ENCODE data around the gene ABCC1. TPM values are rescaled to one million over a fixed set of nuclear protein-coding genes. Genes with fewer than 3 reads are reported as not detected.

Gene ABCC1
- total RNA-seq, 1 donor from 2014 or later, result 2.5 TPM

GRCh38 chr16:16073891-16074881 lies 124.8 kb downstream of the ABCC1 start:
- no peak for DNase-seq (ENCODE audit: low spot score)
- ATAC-seq, result peak; percentile 47

- peak; percentile 51 for DNase-seq (ENCODE audit: low spot score)
These were observed 126.3 kb downstream of the ABCC1 start for GRCh38 chr16:16075488-16076422.

GRCh38 chr16:16076423-16076813 lies 127.0 kb downstream of the ABCC1 start:
- no peak for DNase-seq (ENCODE audit: low spot score)
- no peak for ATAC-seq

More at GRCh38 chr16:16075488-16076422, 126.3 kb downstream of the ABCC1 start:
- peak; percentile 44 for ATAC-seq

- ATAC-seq, result no peak
These were observed 131.1 kb downstream of the ABCC1 start for GRCh38 chr16:16080465-16081065.

GRCh38 chr16:16081141-16081540 lies 131.7 kb downstream of the ABCC1 start:
- DNase-seq (ENCODE audit: low spot score), result no peak
- ATAC-seq, result no peak

More at GRCh38 chr16:16080465-16081065, 131.1 kb downstream of the ABCC1 start:
- no peak for DNase-seq (ENCODE audit: low spot score)

GRCh38 chr16:16082255-16082654 lies 132.8 kb downstream of the ABCC1 start:
- ATAC-seq (no peak), DNase-seq (ENCODE audit: low spot score) (no peak)

GRCh38 chr16:16083421-16084156 lies 134.2 kb downstream of the ABCC1 start:
- DNase-seq (ENCODE audit: low spot score) (no peak), ATAC-seq (no peak)

- no peak for DNase-seq (ENCODE audit: low spot score)
- ATAC-seq, result no peak
These were observed 135.5 kb downstream of the ABCC1 start for GRCh38 chr16:16084874-16085273.

GRCh38 chr16:16086653-16087446 lies 137.4 kb downstream of the ABCC1 start:
- DNase-seq (ENCODE audit: low spot score), result no peak
- no peak for ATAC-seq

GRCh38 chr16:16090238-16090637 lies 140.8 kb downstream of the ABCC1 start:
- DNase-seq (ENCODE audit: low spot score), result no peak
- ATAC-seq, result no peak

GRCh38 chr16:16092925-16093627 lies 143.7 kb downstream of the ABCC1 start:
- ATAC-seq, result no peak
- DNase-seq (ENCODE audit: low spot score), result no peak

GRCh38 chr16:16093628-16094332 lies 144.4 kb downstream of the ABCC1 start:
- ATAC-seq, result no peak
- DNase-seq (ENCODE audit: low spot score), result no peak

GRCh38 chr16:16095646-16096045 lies 146.2 kb downstream of the ABCC1 start:
- DNase-seq (ENCODE audit: low spot score) (no peak), ATAC-seq (no peak)

- peak; percentile 26 for ATAC-seq
- DNase-seq (ENCODE audit: low spot score), result no peak
These were observed 146.9 kb downstream of the ABCC1 start for GRCh38 chr16:16096121-16096857.

- ATAC-seq (no peak), DNase-seq (ENCODE audit: low spot score) (no peak)
These were observed 147.4 kb downstream of the ABCC1 start for GRCh38 chr16:16096858-16097213.

GRCh38 chr16:16099320-16099719 lies 149.9 kb downstream of the ABCC1 start:
- DNase-seq (ENCODE audit: low spot score) (no peak), ATAC-seq (no peak)

- no peak for ATAC-seq
- no peak for DNase-seq (ENCODE audit: low spot score)
These were observed 151.2 kb downstream of the ABCC1 start for GRCh38 chr16:16100631-16101030.

- DNase-seq (ENCODE audit: low spot score) (no peak), ATAC-seq (no peak)
These were observed 152.2 kb downstream of the ABCC1 start for GRCh38 chr16:16101585-16101984.

Measured in left lobe of liver (tissue), 2 donors.